ENCODE data around the gene OR52W1. TPM values are rescaled to one million over a fixed set of nuclear protein-coding genes. Genes with fewer than 3 reads are reported as not detected.
A peak's percentile ranks its signal among the peaks of the same experiment; 100 is the strongest.

The OR52W1 gene
- total and polyA plus RNA-seq, 10 of the 15 experiments (the other 5 are each of a cell fraction or from before 2014, with no cell fraction given), result not detected

DNA sequence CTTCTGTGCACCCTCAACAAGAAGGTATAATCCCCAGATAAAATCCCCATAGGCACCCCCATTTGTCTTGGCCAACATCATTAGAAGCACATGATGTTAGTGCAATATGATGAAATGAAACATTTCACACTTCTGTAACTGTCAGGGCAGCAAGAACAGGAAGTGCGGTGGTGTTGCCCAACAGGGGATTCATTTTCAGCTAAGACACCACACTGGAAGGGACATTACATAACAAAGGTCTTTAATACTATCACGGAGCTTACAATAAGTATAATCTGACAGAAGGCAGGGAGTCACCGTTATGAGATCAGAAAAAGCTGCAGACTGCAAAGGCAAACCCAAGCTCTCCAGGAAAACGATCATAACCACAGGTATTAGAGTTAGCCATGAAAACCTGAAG lies 2.0 kb downstream of the OR52W1 start (continued):
- TF ChIP-seq REST (IDR thresholded peaks at IDR 0.05; ENCODE audit: low read depth, low read length) (no peak), ZNF24 (IDR thresholded peaks at IDR 0.05) (peak; percentile 57; the same call in 1 of the 2 replicates), GATAD2B (conservative IDR thresholded peaks at IDR 0.05; ENCODE audit: low read depth) (no peak), POLR2AphosphoS2 (IDR thresholded peaks at IDR 0.05; ENCODE audit: low read depth, low read length) (no peak), YBX1 (IDR thresholded peaks at IDR 0.05) (no peak)

GRCh38 chr11:6201481-6201880 lies 2.5 kb downstream of the OR52W1 start:
- SMC1A ChIA-PET (ENCODE audit: uncharacterized antibody, unreplicated experiment), result interaction anchor here (0.6 to 1.1 kb wide), 3 partner anchors 15 to 161 kb away, joined by 3 read pairs; no protein-coding TSS in a partner anchor
- H3K36me3 ChIP-seq (ENCODE audit: control insufficient read depth in 2 of 2, insufficient read depth in 2 of 2, low read length in 1 of 2), result no peaks in the 10 kb centered on the region
- RAD21 ChIA-PET (ENCODE audit: unreplicated experiment), result interaction anchor here (0.8 to 1.1 kb wide), 2 partner anchors 27 to 28 kb away, joined by 3 to 4 read pairs; no protein-coding TSS in a partner anchor
- 75% methylated on average over 2 of the region's 2 CpGs for WGBS (ENCODE audit: insufficient coverage, insufficient replicate concordance, low lambda C conversion rate, missing lambda C conversion rate)
- H3K27me3 ChIP-seq (replicated peaks in 1 of 2; ENCODE audit: control insufficient read depth in 2 of 2, insufficient read depth in 2 of 2, low read length in 1 of 2), result no peaks in the 10 kb centered on the region
- CTCF ChIA-PET, result no interaction called here
- H3K9me3 ChIP-seq (replicated peaks; ENCODE audit: control insufficient read depth, insufficient read depth, low read length), result no peaks in the 10 kb centered on the region
- in situ Hi-C loops (cut with MboI), result no loop called here
- no peaks in the 10 kb centered on the region for H3K79me2 ChIP-seq (ENCODE audit: control insufficient read depth, insufficient read depth, low read length)
- intact Hi-C loops (cut with micrococcal nuclease; ENCODE audit: unreplicated experiment), result no loop called here
- no peak overlapping the region for H3K27ac ChIP-seq (ENCODE audit: control insufficient read depth, insufficient read depth)
- DNase-seq (ENCODE audit: low read depth, low spot score) (no peak), FAIRE-seq (no peak), ATAC-seq (peak; percentile 27)
- H3K4me3 ChIP-seq, result no peak overlapping the region
- H3K4me2 ChIP-seq (ENCODE audit: control insufficient read depth, insufficient read depth), result no peak overlapping the region
- no peak overlapping the region for H3K9ac ChIP-seq (ENCODE audit: control insufficient read depth, insufficient read depth, low read length)
- no peaks in the 10 kb centered on the region for H4K20me1 ChIP-seq (ENCODE audit: control insufficient read depth, insufficient read depth)
- BruUV-seq (replicated peaks), result no TSS peak
- peaks cover 9% of the 10 kb centered on the region for H3K4me1 ChIP-seq (ENCODE audit: control insufficient read depth, insufficient read depth, low read length)
- H2AFZ ChIP-seq (ENCODE audit: control insufficient read depth, low read depth, low read length), result no peak overlapping the region
- POLR2A ChIA-PET, result interaction anchor here (0.5 kb wide), 1 partner anchor 30 kb away, joined by 3 read pairs; no protein-coding TSS in a partner anchor
- TF ChIP-seq SREBF1 (IDR thresholded peaks at IDR 0.05; ENCODE audit: low read length) (no peak), IRF4 (IDR thresholded peaks at IDR 0.05; ENCODE audit: low read depth, low read length) (no peak), NR2C1 (IDR thresholded peaks at IDR 0.05) (no peak), IKZF2 (IDR thresholded peaks at IDR 0.05) (no peak), NR2C2 (IDR thresholded peaks at IDR 0.05; ENCODE audit: borderline replicate concordance, control insufficient read depth, insufficient read length, low read depth) (no peak), ZSCAN29 (IDR thresholded peaks at IDR 0.05) (no peak), HDAC2 (IDR thresholded peaks at IDR 0.05) (no peak), ZNF592 (IDR thresholded peaks at IDR 0.05) (no peak)

Data from GM12878 (cell line).